Naive thymus-derived CD8-positive, alpha-beta T cell (primary cell): ENCODE measurements around the gene PDLIM7. TPM values are rescaled to one million over a fixed set of nuclear protein-coding genes. Genes with fewer than 3 reads are reported as not detected.
"Not testable (repeated sequence)": the region's sequence is repeated elsewhere in the genome, so short reads cannot be mapped to it uniquely, and the experiment has no call there.

Experiments used
- ATAC-seq, 2 donors: fragments of 150-1000 bp; cut with Tn5 transposase in 1 of 2; sonication (Bioruptor Pico), chemical (Tn5 transposase) in 1 of 2; 1 replicate in 1 of 2; 2 replicates in 1 of 2; pipeline ENCODE4 v1.10.0; 2021; ENCODE audit warnings: mild to moderate bottlenecking in 2 of 2, moderate library complexity in 2 of 2
- POLR2A ChIA-PET: fragments of 350-600 bp; sonication (Branson Sonifier 250); formaldehyde crosslinking; loops from one replicate; lab custom pipeline; 2021; ENCODE audit warnings: antibody characterized with exemption; lab: Charles Lee
- DNase-seq, 10 donors: peaks; one replicate each; pipeline versions ENCODE4 v3.0.0 to v3.0.0-alpha.2; 2020 to 2022
- H3K27ac Mint-ChIP-seq, 10 donors: one replicate each; pipeline ENCODE4 v1.8.0; 2020 to 2022; ENCODE audit warnings: mild to moderate bottlenecking in 10 of 10, mixed read lengths in 10 of 10, moderate library complexity in 4 of 10, inconsistent platforms in 1 of 10
- H3K27me3 Mint-ChIP-seq, 5 donors: one replicate each; pipeline ENCODE4 v1.8.0; 2021 to 2022; ENCODE audit warnings: mixed read lengths in 5 of 5
- H3K36me3 Mint-ChIP-seq, 3 donors: one replicate each; pipeline ENCODE4 v1.8.0; 2020 to 2022; ENCODE audit warnings: mixed read lengths in 3 of 3, mild to moderate bottlenecking in 2 of 3, inconsistent platforms in 1 of 3
- H3K4me1 Mint-ChIP-seq, 4 donors: one replicate each; pipeline ENCODE4 v1.8.0; 2021 to 2022; ENCODE audit warnings: mixed read lengths in 4 of 4
- H3K4me3 Mint-ChIP-seq, 10 donors: one replicate each; pipeline ENCODE4 v1.8.0; 2020 to 2022; ENCODE audit warnings: mild to moderate bottlenecking in 10 of 10, mixed read lengths in 10 of 10, moderate library complexity in 6 of 10, inconsistent platforms in 1 of 10
- H3K9me3 Mint-ChIP-seq, 9 donors: one replicate each; pipeline ENCODE4 v1.8.0; 2020 to 2022; ENCODE audit warnings: mixed read lengths in 9 of 9, mild to moderate bottlenecking in 3 of 9, inconsistent platforms in 1 of 9, moderate library complexity in 1 of 9
- polyA plus RNA-seq, 3 donors: library from polyadenylated mRNA; unstranded; fragments of 300-500 nt; fragmentation: Illumina TruSeq; gene quantifications; one replicate each; pipeline ENCODE4 v1.2.3, GENCODE V29; 2021
- total RNA-seq, 8 experiments: library from RNA in 2 of 8; stranded (reverse) in 2 of 8; gene quantifications; one replicate each; pipeline ENCODE4 v1.2.3 and lab custom pipeline; 2021 to 2026

The PDLIM7 gene
- total and polyA plus RNA-seq, 5 experiments from 2014 or later = 4.3 to 19.1 (median 5.8) TPM

DNA sequence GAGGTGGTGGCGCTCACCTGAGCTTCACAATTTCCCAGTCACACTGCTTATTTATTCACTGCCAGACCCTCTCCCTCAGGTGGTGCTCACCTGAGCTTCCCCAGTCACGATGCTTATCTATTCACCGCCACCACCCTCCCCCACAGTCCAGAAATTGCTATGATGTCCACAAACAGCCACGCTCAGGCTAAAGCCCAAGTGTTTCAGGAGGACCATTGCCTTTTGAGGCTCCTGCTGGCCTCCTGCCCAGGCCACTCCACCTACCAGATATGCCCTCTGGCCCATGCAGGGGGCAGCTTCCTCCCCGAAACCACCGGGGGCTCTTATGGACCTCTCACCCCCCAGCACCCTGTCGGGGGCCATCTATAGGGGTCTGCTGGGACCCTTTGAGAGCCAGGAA lies 4.6 kb downstream of the PDLIM7 start:
- H3K4me1 Mint-ChIP-seq = peaks cover 7 to 30% (median 24%) of the 10 kb centered on the region in 4 donors
- no peak overlapping the region for H3K4me3 Mint-ChIP-seq
- POLR2A ChIA-PET = interaction anchor here (0.7 to 1.4 kb wide), 4 partner anchors 13 to 38 kb away, joined by 3 to 4 read pairs (median 3); no protein-coding TSS in a partner anchor
- ATAC-seq (no peak), DNase-seq (no peak)
- H3K27ac Mint-ChIP-seq = peak overlapping the region in 2 of 10 donors; percentile 37 to 50
- peaks cover 0 to 27% (median 0%) of the 10 kb centered on the region in 3 donors for H3K36me3 Mint-ChIP-seq
- no peaks in the 10 kb centered on the region for H3K27me3 Mint-ChIP-seq
- no peaks in the 10 kb centered on the region for H3K9me3 Mint-ChIP-seq

DNA sequence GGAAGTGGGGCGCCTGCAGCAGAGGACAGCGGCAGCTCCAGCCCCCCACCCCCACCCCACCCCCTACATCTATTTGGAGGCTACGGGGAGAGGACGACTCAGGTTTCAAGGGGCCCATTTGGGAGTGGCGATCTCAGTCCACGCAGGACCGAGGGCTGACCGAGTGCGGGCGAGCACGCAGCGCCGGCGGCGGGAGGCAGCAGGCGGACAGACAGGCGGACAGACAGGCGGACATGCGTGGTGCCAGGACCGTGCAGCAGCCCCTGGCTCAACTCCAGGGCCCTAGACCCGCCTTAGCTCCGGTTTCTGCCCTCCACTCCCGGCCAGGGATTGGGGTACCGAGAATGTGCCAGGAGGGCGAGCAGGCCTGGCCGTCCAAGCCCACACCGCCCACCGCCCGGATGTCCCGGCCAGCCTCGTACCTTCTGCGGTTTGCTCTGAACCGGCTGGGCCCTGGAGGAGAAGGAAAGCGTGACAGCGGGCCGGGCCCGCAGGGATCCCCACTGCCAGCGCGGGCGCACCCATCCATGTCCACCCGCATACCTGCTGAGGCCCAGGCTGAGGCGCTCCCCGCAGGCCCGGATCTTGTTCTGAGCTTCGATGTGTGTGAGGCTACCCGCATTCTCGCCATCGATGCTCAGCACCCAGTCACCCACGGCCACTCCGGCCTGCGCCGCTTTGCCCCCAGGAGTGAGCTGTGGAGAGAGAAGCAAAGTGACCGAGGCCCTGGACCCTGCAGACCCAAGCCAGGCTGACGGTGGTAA lies 5.2 kb downstream of the PDLIM7 start:
- peaks cover 7 to 26% (median 22%) of the 10 kb centered on the region in 4 donors for H3K4me1 Mint-ChIP-seq
- no peaks in the 10 kb centered on the region for H3K27me3 Mint-ChIP-seq
- DNase-seq = no peak
- peaks cover 0 to 31% (median 3%) of the 10 kb centered on the region in 3 donors for H3K36me3 Mint-ChIP-seq
- no peak for ATAC-seq
- POLR2A ChIA-PET = interaction anchor here (0.7 to 1.4 kb wide), 4 partner anchors 13 to 37 kb away, joined by 3 to 4 read pairs (median 3); no protein-coding TSS in a partner anchor
- no peak overlapping the region for H3K4me3 Mint-ChIP-seq
- H3K27ac Mint-ChIP-seq = peak overlapping the region in 1 of 10 donors; percentile 50
- H3K9me3 Mint-ChIP-seq = no peaks in the 10 kb centered on the region

DNA sequence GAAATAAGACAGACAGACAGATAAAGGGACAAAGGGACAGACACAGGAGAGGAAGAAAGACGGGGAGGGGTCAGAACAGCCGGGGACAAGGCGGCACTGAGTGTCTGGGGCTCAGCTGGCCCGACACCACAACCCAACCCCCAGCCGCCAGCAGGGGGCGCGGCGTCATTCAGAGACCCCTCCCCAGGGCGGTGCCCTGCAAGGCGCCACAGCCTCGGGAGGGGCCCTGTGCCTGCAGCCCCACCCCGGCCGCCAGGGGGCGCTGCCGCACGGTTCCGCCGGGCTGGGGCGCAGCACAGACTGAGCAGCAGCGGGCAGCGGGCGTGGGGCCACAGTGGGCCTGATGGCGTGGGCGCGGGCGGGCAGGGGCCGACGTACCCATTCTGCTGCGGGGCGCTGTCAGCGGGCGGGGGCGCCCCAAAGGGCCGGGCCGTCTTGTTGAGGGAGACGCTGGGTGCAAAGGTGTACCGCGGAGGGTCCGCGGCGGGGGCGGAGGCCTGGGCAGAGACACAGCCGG lies 5.9 kb downstream of the PDLIM7 start:
- peaks cover 7 to 26% (median 21%) of the 10 kb centered on the region in 4 donors for H3K4me1 Mint-ChIP-seq
- ATAC-seq (peak in 1 of 2 donors; percentile 66), DNase-seq (peak in 1 of 10 donors; percentile 31)
- H3K36me3 Mint-ChIP-seq = peaks cover 0 to 33% (median 4%) of the 10 kb centered on the region in 3 donors
- no peaks in the 10 kb centered on the region for H3K9me3 Mint-ChIP-seq
- no peaks in the 10 kb centered on the region for H3K27me3 Mint-ChIP-seq
- POLR2A ChIA-PET = no interaction called here
- no peak overlapping the region for H3K27ac Mint-ChIP-seq
- H3K4me3 Mint-ChIP-seq = no peak overlapping the region

DNA sequence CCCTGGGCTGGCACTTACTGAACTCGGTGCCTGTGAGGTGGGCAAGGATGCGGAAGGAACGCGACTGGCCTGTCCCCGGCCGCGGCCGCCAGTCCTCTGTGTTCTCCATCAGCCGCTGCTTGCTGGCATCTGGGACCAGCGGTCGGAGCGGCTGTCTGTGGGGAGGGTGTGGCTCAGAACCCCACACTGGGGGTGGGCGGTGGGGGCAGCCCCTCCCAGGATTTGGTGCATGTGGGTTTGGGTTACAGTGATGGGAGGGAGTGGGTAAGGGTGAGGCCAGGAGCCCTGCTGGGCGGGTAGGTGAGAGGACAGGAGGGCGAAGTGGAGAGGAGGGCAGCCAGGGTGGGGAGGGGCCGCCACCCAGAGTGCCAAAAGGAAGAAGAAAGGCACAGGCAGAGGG lies 6.4 kb downstream of the PDLIM7 start:
- Mint-ChIP-seq H3K9me3 (no peaks in the 10 kb centered on the region), H3K27ac (peak overlapping the region in 1 of 10 donors; percentile 87), H3K36me3 (peaks cover 0 to 33% (median 4%) of the 10 kb centered on the region in 3 donors), H3K27me3 (no peaks in the 10 kb centered on the region), H3K4me1 (peaks cover 4 to 22% (median 16%) of the 10 kb centered on the region in 4 donors), H3K4me3 (no peak overlapping the region)
- no peak for DNase-seq
- POLR2A ChIA-PET = no interaction called here
- ATAC-seq = no peak

DNA sequence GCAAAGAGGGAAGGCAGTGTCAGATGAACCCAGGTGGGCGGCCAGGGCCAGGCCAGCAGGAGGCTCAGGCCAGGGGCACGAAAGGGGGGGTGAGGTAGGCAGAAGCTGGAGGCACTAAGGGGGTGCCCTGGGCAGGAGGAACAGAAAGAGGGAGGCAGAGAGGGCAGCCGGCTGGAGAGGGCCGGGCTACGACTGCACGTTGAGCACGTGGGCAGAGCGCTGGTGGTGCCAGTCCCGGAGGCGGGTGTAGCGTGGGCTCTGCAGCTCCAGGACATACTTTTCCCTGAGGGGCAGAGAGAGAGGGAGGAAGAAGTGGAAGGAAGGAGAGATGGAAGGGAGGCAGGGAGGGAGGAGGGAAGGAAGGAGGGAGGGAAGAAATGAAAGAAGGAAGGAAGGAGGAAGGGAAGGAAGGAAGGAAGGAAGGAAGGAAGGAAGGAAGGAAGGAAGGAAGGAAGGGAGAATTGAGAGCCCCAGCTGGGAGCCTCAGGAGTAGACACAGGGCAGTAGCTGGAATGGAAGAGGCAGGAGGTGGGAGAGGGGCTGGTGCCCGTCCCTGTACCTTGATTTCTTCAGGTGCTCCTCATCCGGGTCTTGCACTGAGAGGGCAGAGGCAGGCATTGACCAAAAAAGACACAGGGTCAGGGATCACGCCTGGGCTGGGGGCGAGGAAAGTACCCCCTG lies 7.0 kb downstream of the PDLIM7 start:
- Mint-ChIP-seq H3K27me3 (no peaks in the 10 kb centered on the region), H3K36me3 (peaks cover 0 to 37% (median 4%) of the 10 kb centered on the region in 3 donors), H3K4me1 (peaks cover 4 to 18% (median 11%) of the 10 kb centered on the region in 4 donors), H3K9me3 (no peaks in the 10 kb centered on the region), H3K4me3 (no peak overlapping the region), H3K27ac (peak overlapping the region in 1 of 10 donors; percentile 87)
- POLR2A ChIA-PET = interaction anchor here (0.8 kb wide), 1 partner anchor 16 kb away, joined by 6 read pairs; no protein-coding TSS in a partner anchor
- DNase-seq (no peak), ATAC-seq (no peak)

DNA sequence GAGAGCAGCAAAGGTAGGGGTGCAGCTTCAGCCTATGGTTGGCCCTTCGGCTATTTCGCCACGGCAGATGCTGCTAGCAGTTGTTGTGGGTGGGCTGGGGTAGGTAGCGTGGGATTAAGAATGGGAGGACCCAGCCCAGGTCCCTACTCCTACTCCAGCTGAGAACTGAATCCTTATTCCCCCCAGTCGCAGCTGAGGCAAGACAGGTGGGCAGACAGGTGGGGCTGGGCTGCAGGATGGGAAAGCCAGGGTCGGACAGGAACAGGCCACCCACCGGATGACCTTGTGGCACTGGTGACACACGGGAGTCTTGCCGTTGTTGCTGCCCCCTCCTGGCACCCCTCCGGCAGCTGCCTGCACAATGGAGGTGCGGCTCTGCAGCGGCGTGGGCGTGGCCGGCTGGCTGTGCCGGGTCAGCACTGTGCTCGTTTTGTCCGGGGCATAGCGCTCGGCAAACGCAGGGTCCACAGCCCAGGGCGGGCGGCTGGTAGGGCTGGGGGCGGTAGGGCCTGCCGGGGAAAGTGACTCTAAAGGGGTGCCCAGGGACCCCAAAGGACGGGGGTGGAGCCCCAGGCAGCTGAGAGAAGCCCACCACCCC lies 8.2 kb downstream of the PDLIM7 start:
- Mint-ChIP-seq H3K36me3 (peaks cover 0 to 40% (median 4%) of the 10 kb centered on the region in 3 donors), H3K27ac (no peak overlapping the region), H3K9me3 (no peaks in the 10 kb centered on the region), H3K27me3 (no peaks in the 10 kb centered on the region), H3K4me1 (peaks cover 6 to 10% (median 9%) of the 10 kb centered on the region in 4 donors), H3K4me3 (no peak overlapping the region)
- ATAC-seq (no peak), DNase-seq (no peak)
- POLR2A ChIA-PET = interaction anchor here (0.7 to 2.0 kb wide), 4 partner anchors 8 to 132 kb away, joined by 3 to 7 read pairs (median 5); partner anchors contain the start of gene PDLIM7

DNA sequence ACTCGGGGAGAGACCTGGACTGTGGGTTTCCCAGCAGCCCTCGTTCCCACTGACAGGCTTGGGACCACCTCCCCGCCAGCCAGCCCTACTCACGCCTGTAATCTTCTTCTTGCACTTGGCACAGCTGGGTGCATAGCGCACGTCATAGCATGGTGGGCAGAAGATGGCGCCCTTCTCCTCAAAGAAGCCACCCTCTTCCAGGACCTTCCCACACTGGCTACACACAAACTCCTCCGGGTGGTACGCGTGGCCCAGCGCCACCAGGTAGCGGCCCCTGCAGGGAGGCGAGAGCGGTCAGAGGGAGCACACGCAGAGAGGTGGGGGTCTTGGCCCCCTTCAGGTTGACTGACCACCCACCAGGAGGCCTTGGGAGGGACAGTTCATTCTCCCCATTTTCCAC lies 9.4 kb downstream of the PDLIM7 start:
- Mint-ChIP-seq H3K27me3 (no peaks in the 10 kb centered on the region), H3K27ac (peak overlapping the region in 1 of 10 donors; percentile 21), H3K4me3 (no peak overlapping the region), H3K36me3 (peaks cover 0 to 38% (median 6%) of the 10 kb centered on the region in 3 donors), H3K9me3 (no peaks in the 10 kb centered on the region), H3K4me1 (peaks cover 0 to 6% (median 3%) of the 10 kb centered on the region in 4 donors)
- ATAC-seq (no peak), DNase-seq (no peak)
- POLR2A ChIA-PET = interaction anchor here (0.7 to 2.0 kb wide), 2 partner anchors 9 to 13 kb away, joined by 3 to 7 read pairs; no protein-coding TSS in a partner anchor

DNA sequence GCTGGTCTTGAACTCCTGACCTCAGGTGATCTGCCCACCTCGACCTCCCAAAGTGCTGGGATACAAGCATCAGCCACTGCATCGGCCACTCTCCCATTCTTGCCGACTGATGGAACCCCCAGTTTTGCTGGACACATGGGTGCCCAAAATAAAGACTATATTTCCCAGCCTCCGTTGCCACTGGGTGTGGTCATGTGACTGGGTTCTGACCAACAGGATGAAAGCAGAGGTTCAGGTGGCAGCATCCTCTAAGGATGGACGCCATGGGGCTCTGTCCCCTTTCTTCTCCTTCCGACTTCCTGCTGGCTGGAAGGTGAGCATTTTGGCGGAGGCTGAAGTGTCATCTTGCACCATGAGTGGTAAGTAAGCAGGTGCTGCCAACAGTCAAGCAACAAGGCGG lies 10.3 kb downstream of the PDLIM7 start:
- H3K4me3 Mint-ChIP-seq = no peak overlapping the region
- POLR2A ChIA-PET = no interaction called here
- H3K27me3 Mint-ChIP-seq = no peaks in the 10 kb centered on the region
- no peaks in the 10 kb centered on the region for H3K9me3 Mint-ChIP-seq
- peaks cover 0 to 32% (median 6%) of the 10 kb centered on the region in 3 donors for H3K36me3 Mint-ChIP-seq
- no peak overlapping the region for H3K27ac Mint-ChIP-seq
- ATAC-seq (no peak), DNase-seq (no peak)
- peaks cover 0 to 6% (median 2%) of the 10 kb centered on the region in 4 donors for H3K4me1 Mint-ChIP-seq

DNA sequence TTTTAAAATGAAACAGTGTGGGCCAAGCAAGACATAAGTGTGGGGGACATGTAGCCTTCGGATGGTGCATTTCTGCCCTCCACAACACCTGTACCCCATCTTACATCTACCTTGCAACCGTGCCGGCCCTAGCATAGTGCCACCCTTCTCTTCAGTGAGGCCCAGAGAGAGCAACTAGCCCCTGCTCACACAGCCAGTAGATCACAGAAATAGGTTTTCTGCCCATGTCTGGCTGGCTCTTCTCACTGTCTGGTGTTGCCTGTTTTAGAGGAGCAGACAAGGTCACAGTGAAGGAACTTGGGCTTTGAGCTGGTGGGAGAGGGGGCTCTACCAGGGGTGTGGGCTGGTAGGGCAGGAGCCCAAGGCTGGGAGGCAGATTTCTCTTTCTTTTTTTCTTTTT lies 11.1 kb downstream of the PDLIM7 start:
- H3K27ac Mint-ChIP-seq = peak overlapping the region in 1 of 10 donors; percentile 11
- H3K36me3 Mint-ChIP-seq = peaks cover 0 to 29% (median 6%) of the 10 kb centered on the region in 3 donors
- no peaks in the 10 kb centered on the region for H3K27me3 Mint-ChIP-seq
- ATAC-seq (no peak), DNase-seq (no peak)
- POLR2A ChIA-PET = interaction anchor here (0.5 to 0.7 kb wide), 2 partner anchors 11 to 40 kb away, joined by 3 to 13 read pairs; no protein-coding TSS in a partner anchor
- no peak overlapping the region for H3K4me3 Mint-ChIP-seq
- no peaks in the 10 kb centered on the region for H3K9me3 Mint-ChIP-seq
- H3K4me1 Mint-ChIP-seq = peaks cover 0 to 6% (median 2%) of the 10 kb centered on the region in 4 donors

DNA sequence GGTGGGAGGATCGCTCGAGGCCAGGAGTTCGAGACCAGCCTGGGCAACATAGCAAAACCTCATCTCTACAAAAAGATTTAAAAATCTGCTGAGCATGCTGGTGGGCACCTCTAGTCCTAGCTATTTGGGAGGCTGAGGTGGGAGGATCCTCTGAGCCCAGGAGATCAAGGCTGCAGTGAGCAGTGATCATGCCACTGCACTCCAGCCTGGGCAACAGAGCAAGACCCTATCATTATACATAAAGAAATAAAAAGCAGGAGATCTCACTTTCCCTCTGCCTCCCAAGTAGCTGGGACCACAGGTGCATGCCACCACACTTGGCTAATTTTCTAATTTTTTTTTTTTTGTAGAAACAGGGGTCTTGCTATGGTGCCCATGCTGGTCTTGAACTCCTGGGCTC lies 11.7 kb downstream of the PDLIM7 start:
- not testable (repeated sequence) for DNase-seq, H3K27me3 Mint-ChIP-seq, ATAC-seq, H3K4me3 Mint-ChIP-seq, H3K9me3 Mint-ChIP-seq, H3K27ac Mint-ChIP-seq, H3K4me1 Mint-ChIP-seq
- POLR2A ChIA-PET = interaction anchor here (0.5 kb wide), 1 partner anchor 40 kb away, joined by 3 read pairs; no protein-coding TSS in a partner anchor
- H3K36me3 Mint-ChIP-seq = peaks cover 0 to 26% (median 6%) of the 10 kb centered on the region in 3 donors

DNA sequence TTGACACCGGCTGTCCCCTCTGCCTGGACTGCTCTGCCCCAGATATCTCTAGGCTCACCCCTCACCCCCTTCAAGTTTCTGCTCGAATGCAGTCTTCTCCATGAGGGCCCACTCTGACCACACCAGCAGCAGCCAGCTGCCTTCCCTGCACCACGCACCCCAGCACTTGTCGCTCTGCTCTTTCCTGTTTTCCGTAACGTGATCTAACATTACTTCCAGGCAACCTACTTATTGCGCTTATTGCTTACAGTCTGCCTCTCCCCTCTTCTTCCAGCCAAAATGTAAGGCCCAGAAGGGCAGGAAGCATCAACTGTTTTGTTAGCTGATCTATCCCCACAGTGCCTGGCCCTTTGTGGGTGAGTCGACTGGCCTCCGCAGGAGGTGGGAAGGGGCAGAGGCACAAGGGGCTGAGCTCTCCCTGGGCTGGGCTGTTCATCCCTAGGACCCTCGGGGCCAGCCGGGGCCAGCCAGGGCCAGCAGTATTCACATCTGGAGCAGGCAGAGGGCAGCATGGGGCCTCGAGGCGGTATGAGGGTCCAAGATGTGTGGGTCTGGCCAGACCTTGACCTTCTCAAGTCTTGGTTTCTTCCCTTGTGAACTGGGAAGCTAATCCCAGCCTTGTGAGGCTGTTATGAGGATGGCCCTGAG lies 12.4 kb downstream of the PDLIM7 start:
- no peak for DNase-seq
- Mint-ChIP-seq H3K9me3 (no peaks in the 10 kb centered on the region), H3K36me3 (peaks cover 0 to 19% (median 6%) of the 10 kb centered on the region in 3 donors), H3K4me3 (no peak overlapping the region), H3K27ac (peak overlapping the region in 3 of 10 donors; percentile 22 to 79 (median 73)), H3K4me1 (peaks cover 2 to 8% (median 2%) of the 10 kb centered on the region in 4 donors), H3K27me3 (no peaks in the 10 kb centered on the region)
- no peak for ATAC-seq
- POLR2A ChIA-PET = no interaction called here
